SK-N-SH (cell line): ENCODE results near the gene PLEKHM3. TPM values are rescaled to one million over a fixed set of nuclear protein-coding genes. Genes with fewer than 3 reads are reported as not detected.

Experiments
- CTCF ChIA-PET: fragments of 300-600, 350-600 bp; formaldehyde crosslinking; extraction: SDS; loops from one replicate; lab custom pipeline; 2021; lab: Yijun Ruan, JAX
- POLR2A ChIA-PET: fragments of 350-600 bp; sonication (Branson Sonifier 250); formaldehyde crosslinking; extraction: SDS; loops from one replicate; lab custom pipeline; 2020; ENCODE audit warnings: antibody characterized with exemption, inconsistent platforms; lab: Yijun Ruan, JAX
- DNase-seq: peaks from one replicate; pipeline ENCODE4 v3.0.0; 2012
- H2AFZ ChIP-seq: fragments of 200-600 bp; sonication (generic); 2 replicates; pipeline ENCODE4 v1.8.1; 2016; ENCODE audit warnings: antibody characterized with exemption, mild to moderate bottlenecking, low read depth
- H3F3A ChIP-seq: fragments of 200-600 bp; sonication (generic); replicated peaks from 2 replicates; pipeline ENCODE3; 2016; ENCODE audit warnings: antibody characterized with exemption, mild to moderate bottlenecking; ENCODE audit not compliant: insufficient read depth
- H3K27ac ChIP-seq, 2 experiments: fragments of 200-500 bp in 1 of 2; fragments of 200-600 bp in 1 of 2; sonication (Bioruptor generic) in 1 of 2; sonication (generic), shearing (Covaris generic) in 1 of 2; 2 replicates each; pipeline versions ENCODE4 v1.5.1 to v1.6.1; 2014 to 2016; ENCODE audit warnings: low read depth in 2 of 2, inconsistent platforms in 1 of 2, low read length in 1 of 2, mild to moderate bottlenecking in 1 of 2, mixed read lengths in 1 of 2
- H3K27me3 ChIP-seq: fragments of 200-600 bp; sonication (generic), shearing (Covaris generic); 2 replicates; pipeline ENCODE4 v1.6.1; 2016; ENCODE audit warnings: mixed run types; ENCODE audit not compliant: insufficient read depth
- H3K36me3 ChIP-seq, 2 experiments: fragments of 200-500 bp in 1 of 2; fragments of 200-600 bp in 1 of 2; sonication (Bioruptor generic) in 1 of 2; sonication (generic) in 1 of 2; replicated peaks in 1 of 2; 2 replicates each; pipeline versions ENCODE3 to v1.5.1; 2014 to 2016; ENCODE audit warnings: low read length in 1 of 2, mild to moderate bottlenecking in 1 of 2; ENCODE audit not compliant: insufficient read depth in 2 of 2, control insufficient read depth in 1 of 2
- H3K4me1 ChIP-seq, 2 experiments: fragments of 200-500 bp in 1 of 2; fragments of 200-600 bp in 1 of 2; sonication (Bioruptor generic) in 1 of 2; sonication (generic), shearing (Covaris generic) in 1 of 2; 2 replicates each; pipeline versions ENCODE4 v1.5.1 to v1.6.1; 2014 to 2016; ENCODE audit warnings: low read depth in 1 of 2, low read length in 1 of 2, mixed run types in 1 of 2; ENCODE audit not compliant: insufficient read depth in 2 of 2, control insufficient read depth in 1 of 2
- H3K4me2 ChIP-seq: fragments of 200-600 bp; sonication (generic), shearing (Covaris generic); 2 replicates; pipeline ENCODE4 v1.6.1; 2017; ENCODE audit warnings: mixed run types
- H3K4me3 ChIP-seq, 2 experiments: fragments of 200-500 bp in 1 of 2; fragments of 200-600 bp in 1 of 2; sonication (Bioruptor generic) in 1 of 2; sonication (generic), shearing (Covaris generic) in 1 of 2; 2 replicates each; pipeline versions ENCODE4 v1.5.1 to v1.8.1; 2014 to 2016; ENCODE audit warnings: low read depth in 2 of 2, inconsistent platforms in 1 of 2, low read length in 1 of 2, mild to moderate bottlenecking in 1 of 2, mixed read lengths in 1 of 2, moderate library complexity in 1 of 2
- H3K79me2 ChIP-seq: fragments of 200-600 bp; sonication (generic); 2 replicates; pipeline ENCODE4 v1.8.1; 2017; ENCODE audit warnings: mild to moderate bottlenecking; ENCODE audit not compliant: insufficient read depth
- H3K9ac ChIP-seq: fragments of 200-600 bp; sonication (generic); 2 replicates; pipeline ENCODE4 v1.6.1; 2017; ENCODE audit warnings: mixed run types
- H3K9me2 ChIP-seq: fragments of 200-600 bp; sonication (generic); 2 replicates; pipeline ENCODE4 v1.6.1; 2017; ENCODE audit warnings: mixed run types
- H3K9me3 ChIP-seq: fragments of 200-600 bp; sonication (generic); 2 replicates; pipeline ENCODE4 v1.6.1; 2017; ENCODE audit warnings: mixed run types, mild to moderate bottlenecking, moderate library complexity
- H4K20me1 ChIP-seq: fragments of 200-600 bp; sonication (generic); 2 replicates; pipeline ENCODE4 v1.6.1; 2017; ENCODE audit warnings: mild to moderate bottlenecking, mixed run types; ENCODE audit not compliant: insufficient read depth
- CHD2 ChIP-seq: fragments of 150-350 bp; IDR thresholded peaks from 2 replicates; pipeline ENCODE4 v1.6.1; 2018; ENCODE audit warnings: low read length; ENCODE audit not compliant: partially characterized antibody
- EP300 ChIP-seq, 2 experiments: IDR thresholded peaks; 2 replicates each; pipeline versions ENCODE4 v1.4.0 to v1.6.1; 2012; ENCODE audit warnings: borderline replicate concordance in 1 of 2, low read depth in 1 of 2, low read length in 1 of 2
- EZH2phosphoT487 ChIP-seq: fragments of 200-600 bp; sonication (generic); IDR thresholded peaks from 2 replicates; pipeline ENCODE4 v1.6.1; 2017; ENCODE audit warnings: low read depth, mixed run types, mild to moderate bottlenecking, antibody characterized with exemption, moderate library complexity, borderline replicate concordance
- FOXM1 ChIP-seq: IDR thresholded peaks from 2 replicates; pipeline ENCODE4 v1.4.0; 2012; ENCODE audit warnings: low read depth, mild to moderate bottlenecking
- GATA2 ChIP-seq: sonication (generic); formaldehyde crosslinking; IDR thresholded peaks from 2 replicates; pipeline ENCODE4 v1.5.0; 2020; ENCODE audit warnings: mild to moderate bottlenecking, missing genetic modification reagents
- MXI1 ChIP-seq: IDR thresholded peaks from 2 replicates; pipeline ENCODE4 v1.6.1; 2012; ENCODE audit warnings: mild to moderate bottlenecking, low read depth, low read length, improper control_type of control experiment
- NRF1 ChIP-seq: IDR thresholded peaks from 2 replicates; pipeline ENCODE4 v1.6.1; 2012; ENCODE audit warnings: low read depth, mild to moderate bottlenecking, low read length
- POLR2AphosphoS5 ChIP-seq: IDR thresholded peaks from 2 replicates; pipeline ENCODE4 v1.6.1; 2012; ENCODE audit warnings: low read depth, low read length
- RAD21 ChIP-seq: IDR thresholded peaks from 2 replicates; pipeline ENCODE4 v1.6.1; 2012; ENCODE audit warnings: mild to moderate bottlenecking, low read length
- RCOR1 ChIP-seq: fragments of 150-350 bp; IDR thresholded peaks from 2 replicates; pipeline ENCODE4 v1.6.1; 2017; ENCODE audit warnings: antibody characterized with exemption, low read length
- RFX5 ChIP-seq: IDR thresholded peaks from 2 replicates; pipeline ENCODE4 v1.6.1; 2012; ENCODE audit warnings: mild to moderate bottlenecking, improper control_type of control experiment, low read length
- RXRA ChIP-seq: IDR thresholded peaks from 2 replicates; pipeline ENCODE4 v1.4.0; 2012; ENCODE audit warnings: low read depth, mild to moderate bottlenecking, borderline replicate concordance
- SMC3 ChIP-seq: IDR thresholded peaks from 2 replicates; pipeline ENCODE4 v1.6.1; 2012; ENCODE audit warnings: low read depth, low read length, improper control_type of control experiment
- TAF1 ChIP-seq: IDR thresholded peaks from 2 replicates; pipeline ENCODE4 v1.6.1; 2012; ENCODE audit warnings: low read depth, mild to moderate bottlenecking, low read length, moderate library complexity, borderline replicate concordance
- TCF12 ChIP-seq: IDR thresholded peaks from 2 replicates; pipeline ENCODE4 v1.4.0; 2012
- TEAD4 ChIP-seq: IDR thresholded peaks from 2 replicates; pipeline ENCODE4 v1.4.0; 2012; ENCODE audit warnings: mild to moderate bottlenecking, borderline replicate concordance; ENCODE audit not compliant: insufficient read depth
- USF1 ChIP-seq: IDR thresholded peaks from 2 replicates; pipeline ENCODE4 v1.4.0; 2012; ENCODE audit warnings: low read depth, borderline replicate concordance
- USF2 ChIP-seq: fragments of 150-350 bp; IDR thresholded peaks from 2 replicates; pipeline ENCODE4 v1.6.1; 2017; ENCODE audit warnings: antibody characterized with exemption, low read length, low read depth, borderline replicate concordance
- YY1 ChIP-seq: IDR thresholded peaks from 2 replicates; pipeline ENCODE4 v1.4.0; 2012; ENCODE audit warnings: low read depth, mild to moderate bottlenecking
- ZBTB33 ChIP-seq: IDR thresholded peaks from 2 replicates; pipeline ENCODE4 v1.4.0; 2012; ENCODE audit warnings: low read depth, borderline replicate concordance
- WGBS: methylation state at CpG from one replicate; pipeline ENCODE4 v1.1.6; 2017; ENCODE audit warnings: low lambda C conversion rate; 5-methylcytosine and 5-hydroxymethylcytosine counted together
- polyA plus RNA-seq, 3 experiments: library from polyadenylated mRNA; depleted of rRNA; stranded (reverse); fragments of >200 nt; gene quantifications; 2 replicates each; pipeline ENCODE4 v1.2.3, GENCODE V29; 2012

Gene PLEKHM3
- polyA plus RNA-seq, 1 of the 3 experiments (the other 2 are of a cell fraction): 1.9 TPM

GRCh38 chr2:207990784-207991183 lies 34.5 kb downstream of the PLEKHM3 start:
- no peak for TF ChIP-seq NRF1
- TF ChIP-seq, all 33 proteins: peak for 0
- H3K4me3 ChIP-seq: no peak overlapping the region
- CTCF ChIA-PET: interaction anchor here (0.8 to 1.2 kb wide), 2 partner anchors 16 to 18 kb away, joined by 3 to 4 read pairs; no protein-coding TSS in a partner anchor
- H3K27ac ChIP-seq: no peak overlapping the region
- H3K9me3 ChIP-seq: no peaks in the 10 kb centered on the region
- no peaks in the 10 kb centered on the region for H3K79me2 ChIP-seq
- no peak for DNase-seq
- H3K9ac ChIP-seq: no peak overlapping the region
- H3K36me3 ChIP-seq: no peaks in the 10 kb centered on the region
- POLR2A ChIA-PET: no interaction called here
- H3K4me2 ChIP-seq: no peak overlapping the region
- H3K4me1 ChIP-seq: peaks cover 0 to 5% of the 10 kb centered on the region in 2 experiments; a peak in 2 of 4 replicates
- H2AFZ ChIP-seq: no peak overlapping the region
- H3K27me3 ChIP-seq: no peaks in the 10 kb centered on the region
- H4K20me1 ChIP-seq: no peaks in the 10 kb centered on the region
- H3F3A ChIP-seq: peaks cover 3% of the 10 kb centered on the region
- no peaks in the 10 kb centered on the region for H3K9me2 ChIP-seq

- H3K27ac ChIP-seq: no peak overlapping the region
- TF ChIP-seq NRF1: no peak
- no peak for TF ChIP-seq RFX5
- TF ChIP-seq GATA2 (CRISPR knock-in tag): no peak
- TF ChIP-seq USF1: no peak
- TF ChIP-seq POLR2AphosphoS5: no peak
- TF ChIP-seq RXRA: no peak
- no peak for TF ChIP-seq SMC3
- TF ChIP-seq ZBTB33: no peak
- TF ChIP-seq RCOR1: no peak
- TF ChIP-seq YY1: no peak
- TF ChIP-seq MXI1: no peak
- TF ChIP-seq TCF12: no peak
- TF ChIP-seq TEAD4: no peak
- TF ChIP-seq RAD21: no peak
- no peak for TF ChIP-seq CHD2
- no peak for TF ChIP-seq EP300 (IDR thresholded peaks at IDR 0.05; ENCODE audit: borderline replicate concordance in 1 of 2, low read depth in 1 of 2, low read length in 1 of 2)
- no peak for TF ChIP-seq USF2
- TF ChIP-seq EZH2phosphoT487: no peak
- no peak for TF ChIP-seq TAF1
- TF ChIP-seq FOXM1: no peak
- TF ChIP-seq, all 33 proteins: peak for 0
- H3F3A ChIP-seq: peaks cover 2% of the 10 kb centered on the region
- DNase-seq: no peak
- H3K36me3 ChIP-seq: no peaks in the 10 kb centered on the region
- H2AFZ ChIP-seq: no peak overlapping the region
- H3K4me2 ChIP-seq: no peak overlapping the region
- no peaks in the 10 kb centered on the region for H3K27me3 ChIP-seq
- POLR2A ChIA-PET: no interaction called here
- H3K4me3 ChIP-seq: no peak overlapping the region
- H3K9me2 ChIP-seq: no peaks in the 10 kb centered on the region
- WGBS: 74% methylated on average over 3 of the region's 3 CpGs
- CTCF ChIA-PET: interaction anchor here (0.9 kb wide), 1 partner anchor 243 kb away, joined by 4 read pairs; no protein-coding TSS in a partner anchor
- peaks cover 0 to 5% of the 10 kb centered on the region in 2 experiments; a peak in 2 of 4 replicates for H3K4me1 ChIP-seq
- no peak overlapping the region for H3K9ac ChIP-seq
- H4K20me1 ChIP-seq: no peaks in the 10 kb centered on the region
- no peaks in the 10 kb centered on the region for H3K9me3 ChIP-seq
- no peaks in the 10 kb centered on the region for H3K79me2 ChIP-seq
These were observed 36.4 kb downstream of the PLEKHM3 start for GRCh38 chr2:207988975-207989374.
